Dermis microvascular lymphatic vessel endothelial cell (primary cell): ENCODE results near the gene DDX23. TPM values are rescaled to one million over a fixed set of nuclear protein-coding genes. Genes with fewer than 3 reads are reported as not detected.

Experiments
- DNase-seq, 2 donors: peaks; one replicate each; pipeline versions ENCODE4 v3.0.0 to v3.0.0-alpha.2; 2010; ENCODE audit warnings: low read depth in 2 of 2
- total RNA-seq: library from RNA; depleted of rRNA; stranded (reverse); fragments of >200 nt; gene quantifications from 2 replicates; pipeline ENCODE4 v1.2.1, GENCODE V29; 2014

The DDX23 gene
- total RNA-seq, 1 donor from 2014 or later: 60.0 TPM

- DNase-seq: no peak
Observed at GRCh38 chr12:48824112-48824511, 27.9 kb downstream of the DDX23 start.

- no peak for DNase-seq
Observed at GRCh38 chr12:48823281-48823680, 28.7 kb downstream of the DDX23 start.

DNA sequence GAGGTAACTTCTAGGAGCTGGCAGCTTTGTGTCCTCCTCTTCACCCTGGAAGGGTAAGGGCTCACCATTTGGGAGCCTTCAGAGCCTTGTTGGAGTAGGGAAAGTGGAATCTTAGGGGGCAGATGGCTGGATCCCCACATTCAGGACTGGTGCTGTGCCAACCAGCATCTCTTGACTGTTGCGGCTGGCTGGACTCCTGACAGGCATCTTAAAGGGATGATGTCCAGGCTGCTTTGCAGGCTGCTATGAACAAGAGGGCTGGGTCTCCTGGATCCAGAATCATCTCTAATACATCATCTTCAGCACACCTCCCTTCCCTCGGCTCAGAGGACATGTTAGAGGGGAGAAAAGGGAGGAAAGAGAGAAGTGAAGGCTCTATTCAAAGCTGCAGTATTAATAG, 29.3 kb downstream of the DDX23 start:
- no peak for DNase-seq

DNA sequence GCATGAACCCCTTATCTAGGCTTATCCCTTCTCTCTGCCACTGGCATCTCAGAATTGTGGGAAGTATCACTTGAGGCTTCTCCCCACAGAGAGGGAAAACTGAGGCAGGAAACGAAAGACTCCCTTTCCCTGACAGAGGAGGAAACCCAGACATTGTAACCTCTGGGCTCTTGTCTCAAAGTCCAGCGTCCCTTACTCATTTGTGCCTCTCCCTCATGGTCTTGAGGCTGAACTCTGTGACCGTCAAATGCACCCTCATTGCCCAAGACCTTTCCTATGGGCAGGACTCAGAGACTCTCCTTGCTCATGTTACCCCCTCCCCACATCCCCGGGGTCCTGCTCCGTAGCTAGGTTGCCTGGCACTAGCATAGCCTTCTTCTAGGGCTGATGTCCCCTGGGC, 29.8 kb downstream of the DDX23 start:
- no peak for DNase-seq

GRCh38 chr12:48819986-48820725, 31.8 kb downstream of the DDX23 start:
- DNase-seq: no peak

- DNase-seq: peak in 1 of 2 donors; percentile 49
Observed at GRCh38 chr12:48818831-48819590, 33.0 kb downstream of the DDX23 start.

DNA sequence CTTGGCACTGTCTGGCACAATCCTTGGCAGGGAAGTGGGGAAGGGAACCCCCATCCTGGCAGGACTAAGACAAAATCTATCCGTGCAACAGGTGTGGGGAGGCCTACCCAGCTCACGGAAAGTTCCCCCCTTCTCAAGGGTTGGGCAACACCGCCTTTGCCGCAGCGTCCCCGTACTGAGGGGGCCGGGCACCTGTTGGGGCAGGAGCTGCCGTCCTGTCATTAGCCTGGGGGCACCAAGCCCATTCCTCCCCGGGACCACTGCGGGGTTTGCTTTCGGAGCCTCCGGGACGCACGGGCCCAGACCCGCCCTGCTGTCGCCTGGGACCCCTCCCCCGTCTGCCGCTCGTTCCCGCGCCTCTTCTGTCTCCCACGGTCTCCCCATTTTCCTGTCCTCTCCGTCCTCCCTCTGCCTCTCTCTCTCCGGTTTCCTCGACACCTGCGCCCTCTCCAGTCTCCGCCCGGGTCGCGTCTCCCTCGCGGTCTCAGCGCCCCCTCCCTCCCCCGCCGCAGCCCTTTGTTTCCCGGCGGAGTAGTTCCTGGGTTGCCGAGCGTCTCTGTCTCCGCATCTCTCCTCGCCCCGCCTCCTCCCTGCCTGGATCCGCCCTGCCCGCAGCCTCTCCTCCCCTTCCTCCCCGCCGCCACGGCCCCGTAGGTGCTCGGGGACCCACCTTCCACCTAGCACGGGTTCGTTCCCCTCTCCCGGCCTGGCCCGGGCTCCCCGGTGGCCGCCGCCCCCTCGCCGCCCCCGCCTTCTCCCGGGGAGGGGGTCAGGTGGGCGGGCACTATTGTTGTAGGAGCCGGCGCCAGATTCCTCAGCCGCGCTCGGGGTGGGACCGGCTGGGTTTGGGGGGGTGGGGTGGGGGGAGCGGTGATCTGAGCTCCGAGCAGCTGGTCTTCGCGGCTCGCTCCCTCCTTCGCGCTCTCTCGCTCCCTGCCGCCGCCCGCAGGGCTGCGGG, 33.8 kb downstream of the DDX23 start, which contains the start of gene CACNB3:
Gene CACNB3, plus strand, starts transcription at position 624 of the 958 bp plus-strand sequence. CDS start 434 bp downstream, outside the sequence.
- peak in 1 of 2 donors; percentile 61 for DNase-seq

- no peak for DNase-seq
Observed at GRCh38 chr12:48816143-48816854, 35.7 kb downstream of the DDX23 start.

GRCh38 chr12:48815126-48816110, 36.5 kb downstream of the DDX23 start:
- peak; percentile 6 to 74 for DNase-seq

DNA sequence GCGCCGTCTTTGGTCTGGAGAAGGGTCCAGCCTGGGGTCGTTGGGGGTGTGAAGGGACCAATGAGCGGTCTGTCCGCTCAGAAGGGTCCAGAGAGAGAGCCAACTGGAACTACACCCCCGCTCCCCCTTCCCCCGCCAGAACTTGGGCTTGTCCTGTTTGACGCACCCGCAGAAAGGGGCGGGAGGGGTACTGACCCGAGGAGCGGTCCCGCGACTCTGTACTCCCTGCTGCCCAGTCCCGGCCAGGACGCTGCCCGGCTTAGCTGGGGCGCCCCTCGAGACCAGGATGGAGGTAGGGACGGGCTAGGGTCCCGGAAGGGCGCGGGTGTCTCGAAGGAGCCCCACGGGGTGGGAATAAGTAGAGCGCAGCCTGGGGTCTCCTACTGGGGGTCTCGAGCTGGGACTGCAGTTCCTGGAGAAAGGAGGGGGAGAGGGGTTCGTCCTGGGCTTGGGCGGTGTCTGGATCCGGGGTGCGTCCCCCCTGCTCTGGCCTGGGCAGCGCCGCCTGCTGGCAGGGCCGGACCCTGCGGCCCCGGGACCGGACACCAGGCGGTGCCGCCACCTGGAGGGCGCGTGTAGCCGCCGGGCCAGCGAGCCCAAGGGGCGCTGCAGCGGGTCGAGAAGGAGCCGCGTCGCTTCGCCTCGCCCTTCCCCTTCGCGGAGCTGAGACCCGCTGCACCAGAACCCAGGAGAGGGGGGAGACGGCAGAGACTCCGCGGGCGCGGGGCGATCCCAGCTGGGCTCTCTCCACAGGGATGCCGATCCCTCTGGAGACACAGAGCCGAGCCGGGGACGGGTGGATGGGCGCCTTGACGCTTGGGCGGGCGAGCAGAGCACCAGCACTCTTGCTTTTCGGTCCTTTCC, 37.5 kb downstream of the DDX23 start:
- peak in 1 of 2 donors; percentile 73 for DNase-seq

GRCh38 chr12:48813465-48814261, 38.3 kb downstream of the DDX23 start:
- no peak for DNase-seq

- DNase-seq: no peak
Observed at GRCh38 chr12:48812389-48812788, 39.6 kb downstream of the DDX23 start.

DNA sequence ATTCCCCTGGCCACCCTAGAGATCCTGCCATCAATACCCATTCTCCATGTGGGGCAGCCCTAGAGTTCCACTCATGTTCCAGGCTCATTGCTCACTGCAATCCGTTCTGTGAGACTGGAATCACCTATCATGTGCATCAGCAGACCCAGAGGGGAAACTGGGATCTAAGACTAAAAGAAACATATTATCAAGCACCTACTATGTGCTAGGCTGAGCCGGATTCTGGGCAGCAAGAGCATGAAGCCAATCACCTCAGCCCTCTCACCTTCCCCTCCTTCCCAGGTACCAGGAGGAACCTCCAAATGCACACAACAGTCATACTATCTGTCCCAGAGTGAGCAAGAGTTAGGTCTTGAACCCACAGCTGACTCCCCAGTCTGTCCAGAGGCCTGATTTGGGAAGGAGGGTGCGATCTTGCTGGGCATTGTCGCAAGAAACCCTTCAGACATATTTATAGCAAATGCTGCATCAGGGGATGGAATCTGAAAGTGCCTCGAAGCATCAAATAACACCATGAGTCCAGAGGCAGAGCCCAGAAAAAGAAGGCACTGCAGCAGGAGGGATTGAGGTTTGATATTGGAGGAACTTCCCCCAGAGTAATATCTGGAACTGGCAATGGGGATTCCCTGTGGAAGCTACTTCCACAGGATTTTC, 40.4 kb downstream of the DDX23 start:
- DNase-seq: no peak

- DNase-seq: peak in 1 of 2 donors; percentile 17
Observed at GRCh38 chr12:48810903-48811431, 41.0 kb downstream of the DDX23 start.

GRCh38 chr12:48807981-48808380, 44.0 kb downstream of the DDX23 start:
- DNase-seq: no peak

DNA sequence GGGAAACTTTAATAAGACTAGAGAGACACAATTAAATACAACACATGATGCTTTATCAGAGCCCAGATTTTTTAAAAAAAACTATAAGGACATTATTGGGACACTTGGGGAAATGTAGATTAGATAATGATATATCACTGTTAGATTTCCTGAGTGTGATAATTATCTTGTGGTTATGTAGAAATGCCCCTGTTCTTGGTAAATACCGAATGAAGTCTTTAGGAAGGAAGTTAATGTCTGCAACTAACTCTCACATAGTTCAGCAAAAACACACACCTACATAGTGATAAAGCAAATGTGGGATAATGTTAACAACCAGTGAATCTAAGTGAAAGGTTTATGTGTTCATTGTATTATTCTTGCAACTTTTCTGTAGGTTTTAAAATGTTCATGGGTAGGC, 48.3 kb downstream of the DDX23 start:
- no peak for DNase-seq

DNA sequence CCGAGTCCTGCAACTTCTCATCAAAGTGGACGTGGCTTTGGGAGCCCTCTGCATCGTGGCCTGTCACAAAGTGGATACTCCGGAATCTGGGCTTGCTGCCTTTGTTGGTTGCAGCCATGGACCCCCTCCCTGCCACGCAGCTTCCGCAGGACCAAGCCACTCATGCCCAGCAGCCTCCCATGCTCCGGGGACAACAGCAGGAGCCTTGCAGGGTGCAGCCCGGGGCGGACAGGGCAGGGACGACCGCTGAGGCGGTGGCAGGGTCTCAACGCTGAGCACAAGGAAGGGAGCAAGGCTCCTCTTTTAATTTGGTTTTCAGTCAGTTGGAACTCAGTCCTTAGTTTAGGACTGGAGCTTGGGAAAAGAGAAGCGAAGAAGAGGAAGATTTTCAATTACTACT, 51.0 kb downstream of the DDX23 start:
- DNase-seq: no peak
